Psoas muscle (tissue), 8 donors: ENCODE data around the gene POR. TPM values are rescaled to one million over a fixed set of nuclear protein-coding genes. Genes with fewer than 3 reads are reported as not detected.

Experiments
- ATAC-seq, 4 donors: fragments of 200-7000 bp; cut with Tn5 transposase; one replicate each; pipeline ENCODE4 v1.9.1; 2020; ENCODE audit warnings: moderate library complexity in 3 of 4, mild to moderate bottlenecking in 2 of 4
- DNase-seq, 2 donors: peaks; one replicate each; pipeline ENCODE4 v3.0.0-alpha.2; 2020
- H3K27ac ChIP-seq: fragments of 200-600 bp; one replicate; pipeline ENCODE4 v1.8.0; 2022
- H3K27me3 ChIP-seq, 3 donors: fragments of 200-600 bp in 1 of 3; one replicate each; pipeline versions ENCODE4 v1.6.1 to v1.8.0; 2013 to 2022; ENCODE audit warnings: low read length in 2 of 3, mild to moderate bottlenecking in 2 of 3, moderate library complexity in 1 of 3; ENCODE audit not compliant: insufficient read depth in 3 of 3
- H3K36me3 ChIP-seq, 2 donors: fragments of 200-600 bp in 1 of 2; one replicate each; pipeline versions ENCODE4 v1.6.1 to v1.8.0; 2013 to 2022; ENCODE audit warnings: low read depth in 1 of 2, mild to moderate bottlenecking in 1 of 2, moderate library complexity in 1 of 2; ENCODE audit not compliant: insufficient read depth in 1 of 2
- H3K4me1 ChIP-seq: fragments of 200-600 bp; one replicate; pipeline ENCODE4 v1.8.0; 2022
- H3K4me3 ChIP-seq: fragments of 200-600 bp; one replicate; pipeline ENCODE4 v1.8.0; 2022; ENCODE audit warnings: mild to moderate bottlenecking
- H3K9me3 ChIP-seq: fragments of 200-600 bp; one replicate; pipeline ENCODE4 v1.8.0; 2022
- WGBS, 3 donors: extraction: QIAGEN DNeasy Blood & Tissue Kit; methylation state at CpG; one replicate each; pipeline versions ENCODE4 v1.1.6 to v1.1.7; 2013; 5-methylcytosine and 5-hydroxymethylcytosine counted together
- intact Hi-C, 2 donors: fragments of 100-400 bp; cut with DNase I; formaldehyde crosslinking; loops; one replicate each; pipeline versions ENCODE4 v1.11.0 to v1.14.2; 2022
- polyA plus RNA-seq, 3 donors: library from polyadenylated mRNA; stranded (reverse); fragments of 200-250 nt; gene quantifications; one replicate each; pipeline ENCODE4 v1.2.3, GENCODE V29; 2013
- total RNA-seq, 4 donors: library from RNA; stranded (reverse); fragmentation: NEBNext Ultra II Directional in 2 of 4; extraction: Animal tissue kit (Norgen Biotek cat#: 25700) in 2 of 4; gene quantifications; one replicate each; pipeline versions ENCODE4 v1.2.1 to v1.2.4, GENCODE V29; 2021 to 2023
- TF ChIP-seq, protein P1 (sequence below): fragments of 200-600 bp; IDR thresholded peaks from one replicate; pipeline ENCODE4 v1.8.0; 2022; ENCODE audit warnings: antibody characterized with exemption
- donor health status: healthy with polysubstance abuse.
- donor health status: DM: no; HTN: no; CAD: no; lungs with moderate emphysema.
- donor health status: Bipolar disorder and iron deficiency.
- donor health status: healthy.
- donor health status: DM: yes; HTN: yes; CAD: no.
- donor health status: DM: no; HTN: no; CAD: no.
- donor health status: DM: no; HTN: no; CAD: no.
- donor health status: DM: yes; HTN: yes; CAD: no.

POR gene
- total and polyA plus RNA-seq, 7 donors: 48.8 to 288 (median 138) TPM

DNA sequence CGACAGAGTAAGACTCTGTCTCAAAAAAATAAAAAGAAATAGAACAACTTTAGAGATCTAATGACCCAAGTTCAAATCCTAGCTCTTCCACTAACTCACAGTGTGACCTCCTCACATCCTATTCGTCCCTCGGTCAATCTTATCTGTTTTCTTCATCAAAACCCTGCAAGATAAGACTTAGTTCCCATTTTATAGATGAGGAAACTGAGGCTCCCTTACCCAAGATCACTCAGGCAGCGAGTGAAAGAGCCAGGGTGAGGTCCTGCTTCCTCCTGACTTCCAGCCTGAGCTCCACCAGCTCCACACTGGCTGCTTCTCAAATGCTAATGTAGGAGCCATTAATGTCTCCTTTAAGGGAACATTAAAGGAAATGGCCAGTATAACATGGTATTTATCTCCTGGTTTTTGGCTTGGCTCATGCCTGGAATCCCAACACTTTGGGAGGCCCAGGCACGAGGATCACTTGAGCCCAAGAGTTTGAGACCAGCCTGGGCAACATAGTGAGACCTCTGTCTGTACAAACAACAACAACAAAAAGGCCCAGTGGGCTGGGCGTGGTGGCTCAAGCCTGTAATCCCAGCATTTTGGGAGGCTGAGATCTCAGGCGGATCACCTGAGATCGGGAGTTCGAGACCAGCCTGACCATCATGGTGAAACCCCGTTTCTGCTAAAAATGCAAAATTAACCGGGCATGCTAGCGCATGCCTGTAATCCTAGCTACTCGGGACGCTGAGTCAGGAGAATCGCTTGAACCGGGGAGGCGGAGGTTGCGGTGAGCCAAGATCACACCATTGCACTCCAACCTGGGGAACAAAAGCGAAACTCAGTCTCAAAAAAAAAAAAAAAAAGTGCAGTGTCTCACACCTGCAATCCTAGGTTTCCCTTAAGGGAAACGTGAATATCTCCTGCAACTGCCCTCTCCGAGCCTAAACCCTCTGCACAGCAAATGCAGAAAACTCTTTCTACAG, 39.6 kb upstream of the POR start:
- 84 to 86% (median 84%) methylated on average over 21 of the region's 21 CpGs for WGBS, 3 donors
- H3K4me3 ChIP-seq: no peak overlapping the region
- TF ChIP-seq, protein P1, sequence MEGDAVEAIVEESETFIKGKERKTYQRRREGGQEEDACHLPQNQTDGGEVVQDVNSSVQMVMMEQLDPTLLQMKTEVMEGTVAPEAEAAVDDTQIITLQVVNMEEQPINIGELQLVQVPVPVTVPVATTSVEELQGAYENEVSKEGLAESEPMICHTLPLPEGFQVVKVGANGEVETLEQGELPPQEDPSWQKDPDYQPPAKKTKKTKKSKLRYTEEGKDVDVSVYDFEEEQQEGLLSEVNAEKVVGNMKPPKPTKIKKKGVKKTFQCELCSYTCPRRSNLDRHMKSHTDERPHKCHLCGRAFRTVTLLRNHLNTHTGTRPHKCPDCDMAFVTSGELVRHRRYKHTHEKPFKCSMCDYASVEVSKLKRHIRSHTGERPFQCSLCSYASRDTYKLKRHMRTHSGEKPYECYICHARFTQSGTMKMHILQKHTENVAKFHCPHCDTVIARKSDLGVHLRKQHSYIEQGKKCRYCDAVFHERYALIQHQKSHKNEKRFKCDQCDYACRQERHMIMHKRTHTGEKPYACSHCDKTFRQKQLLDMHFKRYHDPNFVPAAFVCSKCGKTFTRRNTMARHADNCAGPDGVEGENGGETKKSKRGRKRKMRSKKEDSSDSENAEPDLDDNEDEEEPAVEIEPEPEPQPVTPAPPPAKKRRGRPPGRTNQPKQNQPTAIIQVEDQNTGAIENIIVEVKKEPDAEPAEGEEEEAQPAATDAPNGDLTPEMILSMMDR: no peak
- H3K9me3 ChIP-seq: no peaks in the 10 kb centered on the region
- H3K27me3 ChIP-seq: no peaks in the 10 kb centered on the region
- H3K27ac ChIP-seq: no peak overlapping the region
- DNase-seq (no peak), ATAC-seq (no peak)
- intact Hi-C loops: loop anchor here in 1 of 2 donors (5.0 kb wide), 1 partner anchor 42 kb away; the partner anchor contains the start of gene POR
- peaks cover 0 to 2% of the 10 kb centered on the region in 2 donors for H3K36me3 ChIP-seq
- peaks cover 17% of the 10 kb centered on the region for H3K4me1 ChIP-seq

DNA sequence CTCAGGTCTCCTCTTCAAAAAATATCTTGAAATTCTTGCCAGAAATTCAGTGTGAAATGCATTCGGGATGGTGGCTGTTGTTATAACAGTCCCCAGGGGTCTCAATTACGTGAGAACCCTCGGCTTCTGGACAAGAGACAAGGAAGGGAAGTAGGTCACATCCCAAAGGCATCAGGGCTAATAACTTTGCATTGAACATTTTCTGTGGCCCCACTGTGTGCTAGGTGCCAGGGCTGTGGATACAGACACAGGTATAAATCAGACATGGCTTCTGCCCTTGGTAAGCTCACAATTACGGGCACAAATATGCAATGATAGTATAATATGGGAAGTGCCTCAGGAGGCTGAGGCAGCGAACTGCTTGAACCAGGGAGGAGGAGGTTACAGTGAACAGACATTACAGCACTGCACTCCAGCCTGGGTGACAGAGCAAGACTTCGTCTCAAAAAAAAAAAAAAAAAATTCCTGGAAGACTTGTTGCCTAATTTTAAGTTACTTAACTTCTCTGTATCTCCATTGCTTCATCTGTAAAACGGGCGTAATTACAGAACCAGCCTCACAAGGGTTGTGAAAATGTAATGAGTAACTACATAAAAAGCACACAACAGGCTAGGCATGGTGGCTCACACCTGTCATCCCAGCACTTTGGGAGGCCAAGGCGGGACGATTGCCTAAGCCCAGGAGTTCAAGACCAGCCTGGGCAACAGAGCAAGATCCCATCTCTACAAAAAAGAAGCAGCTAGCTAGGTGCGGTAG, 38.7 kb upstream of the POR start:
- H3K9me3 ChIP-seq: no peaks in the 10 kb centered on the region
- TF ChIP-seq, protein P1: no peak
- intact Hi-C loops: loop anchor here in 1 of 2 donors (5.0 kb wide), 1 partner anchor 41 kb away; the partner anchor contains the start of gene POR
- no peak overlapping the region for H3K27ac ChIP-seq
- 58 to 64% (median 62%) methylated on average over 11 of the region's 11 CpGs for WGBS, 3 donors
- H3K36me3 ChIP-seq: peaks cover 0 to 11% of the 10 kb centered on the region in 2 donors
- peaks cover 17% of the 10 kb centered on the region for H3K4me1 ChIP-seq
- no peak overlapping the region for H3K4me3 ChIP-seq
- DNase-seq (no peak), ATAC-seq (no peak)
- no peaks in the 10 kb centered on the region for H3K27me3 ChIP-seq

DNA sequence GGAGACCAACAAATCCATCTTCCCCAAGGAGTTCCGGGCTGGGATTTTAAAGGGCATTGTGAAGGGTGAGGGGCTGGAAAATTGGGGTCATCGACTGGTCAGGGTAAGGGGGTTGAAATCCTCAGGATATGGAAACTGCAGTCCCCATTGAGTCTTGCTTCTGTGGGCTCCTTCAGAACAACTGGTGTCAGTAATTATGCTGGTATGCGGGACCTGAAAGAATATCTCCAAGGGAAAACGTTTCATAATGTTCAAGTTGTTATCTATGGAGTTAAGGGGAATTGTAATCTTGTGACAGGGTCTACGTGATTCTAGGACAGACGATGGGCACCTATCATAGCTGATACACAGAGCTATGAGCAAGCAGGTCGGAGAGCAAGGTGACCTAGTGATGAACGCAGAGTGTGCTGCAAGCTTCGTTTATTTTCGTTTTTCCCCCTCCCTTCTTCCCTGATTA, 36.6 kb upstream of the POR start:
- Histone ChIP-seq H3K4me3 (peak overlapping the region; percentile 77), H3K9me3 (no peaks in the 10 kb centered on the region), H3K27ac (peak overlapping the region; percentile 63), H3K36me3 (peaks cover 2 to 31% of the 10 kb centered on the region in 2 donors), H3K27me3 (no peaks in the 10 kb centered on the region), H3K4me1 (peaks cover 17% of the 10 kb centered on the region)
- 13 to 17% (median 13%) methylated on average over 10 of the region's 10 CpGs for WGBS, 3 donors
- no peak for DNase-seq
- TF ChIP-seq, protein P1: no peak
- peak in 1 of 4 donors; percentile 35 for ATAC-seq
- intact Hi-C loops: loop anchor here in 1 of 2 donors (5.0 kb wide), 1 partner anchor 39 kb away; the partner anchor contains the start of gene POR

DNA sequence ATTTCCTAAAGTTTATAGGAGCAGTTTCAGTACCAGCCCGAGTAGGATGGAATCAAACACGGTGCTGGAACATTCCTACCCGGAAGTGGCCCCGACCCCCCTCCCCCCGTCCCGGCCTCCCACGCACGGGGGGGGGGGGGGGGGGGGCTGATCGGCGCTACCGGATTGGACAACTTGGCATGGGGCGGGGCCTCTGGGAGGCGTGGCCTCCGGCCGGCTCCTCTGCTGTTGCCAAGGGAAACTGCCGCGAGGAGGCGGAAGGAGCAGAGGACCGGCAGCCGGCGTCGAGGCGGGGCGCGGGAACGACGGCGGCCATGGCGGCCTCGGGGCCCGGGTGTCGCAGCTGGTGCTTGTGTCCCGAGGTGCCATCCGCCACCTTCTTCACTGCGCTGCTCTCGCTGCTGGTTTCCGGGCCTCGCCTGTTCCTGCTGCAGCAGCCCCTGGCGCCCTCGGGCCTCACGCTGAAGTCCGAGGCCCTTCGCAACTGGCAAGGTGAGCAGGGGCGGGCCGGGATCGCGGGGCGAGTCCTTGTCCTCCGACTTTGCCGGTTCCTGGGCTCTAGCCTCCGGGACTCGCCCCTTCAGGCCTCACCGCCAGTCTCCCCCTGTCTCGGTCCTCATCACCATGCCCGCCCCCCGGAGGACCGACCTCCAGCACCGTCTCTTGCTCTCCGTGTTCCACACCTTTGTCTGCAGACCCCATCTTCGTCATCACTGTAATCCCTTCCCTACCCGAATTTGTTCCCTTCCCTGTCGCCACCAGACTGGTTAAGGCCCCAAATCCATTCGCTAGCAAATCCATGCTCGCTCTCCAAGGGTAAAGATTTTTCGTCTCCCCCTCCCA, 36.0 kb upstream of the POR start, which contains the start of gene RHBDD2:
Gene RHBDD2 (plus strand): TSS at position 266 of the 843 bp plus-strand sequence. CDS start 49 bp downstream, at position 315.
- peaks cover 17% of the 10 kb centered on the region for H3K4me1 ChIP-seq
- DNase-seq: peak; percentile 96 to 98
- 2 to 5% (median 2%) methylated on average over 45 to 63 of the region's 65 CpGs for WGBS, 3 donors
- ATAC-seq: peak; percentile 99 to 100 (median 100)
- H3K27me3 ChIP-seq: no peaks in the 10 kb centered on the region
- intact Hi-C loops: loop anchor here in 1 of 2 donors (5.0 kb wide), 1 partner anchor 38 kb away; the partner anchor contains the start of gene POR
- peak within 1 kb of the TSS; percentile 77 for H3K4me3 ChIP-seq
- H3K36me3 ChIP-seq: peaks cover 2 to 38% of the 10 kb centered on the region in 2 donors
- no peaks in the 10 kb centered on the region for H3K9me3 ChIP-seq
- H3K27ac ChIP-seq: peak within 1 kb of the TSS; percentile 63
- TF ChIP-seq, protein P1: peak; percentile 21
